SKM-1 (cell line): ENCODE data around the gene MT1F.
"Not testable (repeated sequence)": the region's sequence is repeated elsewhere in the genome, so short reads cannot be mapped to it uniquely, and the experiment has no call there.

Source experiments
- DNase-seq: peaks from one replicate; lab custom pipeline; 2025; ENCODE audit not compliant: unreplicated experiment; lab: John Stamatoyannopoulos, UW

MT1F gene

DNA sequence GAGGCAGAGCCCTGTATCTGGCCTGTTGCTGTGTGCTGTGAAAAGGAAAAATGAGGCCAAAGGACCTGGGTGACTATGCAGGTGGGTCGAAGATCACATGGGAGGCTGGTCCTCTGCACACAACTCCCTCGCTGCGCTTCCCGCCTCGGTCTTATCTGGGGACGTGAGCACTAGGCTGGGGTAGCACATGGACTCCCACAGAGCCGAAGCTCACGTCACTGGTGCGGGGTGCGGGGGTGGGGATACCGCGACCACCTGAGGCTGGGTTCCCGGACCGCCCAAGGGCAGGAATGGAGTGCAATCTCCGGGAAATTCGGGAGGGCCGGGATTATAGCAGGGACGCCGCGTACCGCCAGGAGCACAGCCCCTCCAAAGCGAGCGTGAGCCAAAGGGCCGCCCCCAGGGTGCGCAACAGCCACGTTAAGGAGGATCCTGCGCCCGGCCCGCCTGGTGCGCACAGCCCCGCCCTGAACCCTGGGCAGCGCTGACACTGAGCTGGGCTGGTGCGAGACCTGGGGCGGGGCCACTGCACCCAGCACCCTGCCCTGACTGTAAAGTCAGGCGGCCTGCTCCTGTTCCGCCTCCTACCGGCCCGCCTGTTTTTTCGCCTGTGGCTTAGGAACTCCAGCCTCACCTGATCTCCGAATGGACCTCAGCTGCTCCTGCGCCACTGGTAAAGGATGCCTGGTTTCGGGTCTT, 14.5 kb upstream of the MT1F start:
- DNase-seq = no peak

GRCh38 chr16:56643833-56644232, 13.9 kb upstream of the MT1F start:
- no peak for DNase-seq

- DNase-seq = no peak
Observed at GRCh38 chr16:56645311-56645710, 12.4 kb upstream of the MT1F start.

GRCh38 chr16:56645838-56646237, 11.9 kb upstream of the MT1F start:
- DNase-seq = no peak

DNA sequence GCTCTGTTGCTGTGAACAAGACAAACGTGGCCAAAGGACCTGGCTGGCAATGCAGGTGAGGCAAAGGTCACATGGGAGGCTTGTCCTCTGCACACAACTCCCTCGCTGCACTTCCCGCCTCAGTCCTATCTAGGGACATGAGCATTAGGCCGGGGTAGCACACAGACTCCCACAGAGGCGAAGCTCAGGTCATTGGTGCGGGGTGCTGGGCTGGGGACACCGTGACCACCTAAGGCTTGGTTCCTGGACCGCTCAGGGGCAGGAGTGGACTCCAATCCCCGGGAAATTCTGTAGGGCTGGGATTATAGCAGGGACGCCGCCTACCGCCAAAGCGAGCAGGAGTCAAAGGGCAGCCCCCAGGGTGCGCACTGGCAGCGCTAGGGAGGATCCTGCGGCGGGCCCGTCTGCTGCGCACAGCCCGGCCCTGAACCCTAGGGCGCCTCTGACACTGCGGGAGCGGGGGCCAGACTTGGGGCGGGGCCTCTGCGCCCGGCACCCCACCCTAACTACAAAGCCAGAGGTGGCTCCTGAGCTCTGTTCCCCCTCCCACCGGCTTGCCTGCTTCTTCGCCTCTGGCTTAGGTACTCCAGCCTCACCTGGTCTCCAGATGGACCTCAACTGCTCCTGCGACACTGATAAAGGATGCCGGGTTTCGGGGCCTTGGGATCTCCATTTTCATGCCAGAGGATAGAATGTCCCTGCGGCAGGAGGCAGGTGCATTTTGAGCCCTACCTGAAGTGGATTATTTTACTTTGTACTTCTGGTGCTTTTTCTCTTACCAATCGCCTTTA, 9.9 kb upstream of the MT1F start:
- DNase-seq = no peak

DNA sequence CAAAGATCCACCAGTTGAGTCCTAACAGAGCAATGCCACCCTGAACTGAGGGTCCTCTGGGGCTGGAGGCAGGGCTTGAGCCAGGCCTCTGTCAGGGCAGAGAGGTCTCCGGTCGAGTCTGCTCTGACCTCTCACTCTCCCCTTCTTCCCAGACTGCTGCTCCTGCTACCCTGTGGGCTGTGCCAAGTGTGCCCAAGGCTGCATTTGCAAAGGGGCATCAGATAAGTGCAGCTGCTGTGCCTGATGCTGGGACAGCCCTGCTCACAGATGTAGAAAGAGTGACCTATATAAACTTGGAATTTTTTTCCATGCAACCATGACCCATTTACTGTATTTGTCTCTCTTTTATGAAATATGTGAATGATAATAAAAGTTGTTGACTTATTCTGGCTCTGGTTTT, 8.5 kb upstream of the MT1F start:
- DNase-seq = no peak

- DNase-seq = no peak
Observed at GRCh38 chr16:56649820-56650219, 7.9 kb upstream of the MT1F start.

DNA sequence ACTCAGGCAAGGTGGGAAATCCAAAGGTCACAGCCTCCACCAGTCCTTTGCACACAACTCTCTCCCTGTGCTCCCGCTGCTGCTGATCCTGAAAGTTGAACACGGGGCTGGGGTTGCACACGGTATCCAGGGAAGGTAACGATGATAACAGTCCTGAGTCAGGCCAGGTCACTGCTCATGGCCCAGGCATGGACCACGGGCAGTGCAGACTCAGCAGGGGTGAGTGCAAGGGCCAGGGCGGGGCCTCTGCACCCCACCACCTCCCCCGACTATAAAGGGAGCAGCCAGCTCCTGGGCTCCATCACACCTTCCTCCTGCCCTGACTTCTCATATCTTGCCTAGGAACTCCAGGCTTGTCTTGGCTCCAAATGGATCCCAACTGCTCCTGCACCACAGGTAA, 6.2 kb upstream of the MT1F start, which contains the start of gene MT1B:
Gene MT1B (plus strand): TSS at position 301 of the 400 bp plus-strand sequence. CDS start 68 bp downstream, at position 369.
- DNase-seq = no peak

- DNase-seq = no peak
Observed at GRCh38 chr16:56652600-56652999, 5.2 kb upstream of the MT1F start.

DNA sequence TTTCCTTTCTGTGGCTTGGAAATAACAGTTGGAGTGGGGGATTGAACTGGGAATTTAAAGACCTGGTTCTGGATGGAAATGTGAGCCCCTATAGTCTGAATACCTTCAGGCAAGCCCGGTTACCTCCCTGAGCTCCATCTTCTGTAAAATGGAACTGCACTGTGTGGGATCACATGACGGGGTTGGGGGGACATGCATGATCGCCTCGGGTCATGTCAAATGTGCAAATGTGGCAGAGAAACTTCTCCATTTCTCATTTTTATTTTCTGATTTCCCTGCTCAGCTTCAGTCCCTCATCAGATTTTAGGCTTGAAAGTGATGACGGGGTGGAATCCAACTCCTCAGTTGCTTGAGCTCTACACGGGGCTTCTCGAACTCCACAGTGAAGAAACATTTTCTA, 4.5 kb upstream of the MT1F start:
- no peak for DNase-seq

DNA sequence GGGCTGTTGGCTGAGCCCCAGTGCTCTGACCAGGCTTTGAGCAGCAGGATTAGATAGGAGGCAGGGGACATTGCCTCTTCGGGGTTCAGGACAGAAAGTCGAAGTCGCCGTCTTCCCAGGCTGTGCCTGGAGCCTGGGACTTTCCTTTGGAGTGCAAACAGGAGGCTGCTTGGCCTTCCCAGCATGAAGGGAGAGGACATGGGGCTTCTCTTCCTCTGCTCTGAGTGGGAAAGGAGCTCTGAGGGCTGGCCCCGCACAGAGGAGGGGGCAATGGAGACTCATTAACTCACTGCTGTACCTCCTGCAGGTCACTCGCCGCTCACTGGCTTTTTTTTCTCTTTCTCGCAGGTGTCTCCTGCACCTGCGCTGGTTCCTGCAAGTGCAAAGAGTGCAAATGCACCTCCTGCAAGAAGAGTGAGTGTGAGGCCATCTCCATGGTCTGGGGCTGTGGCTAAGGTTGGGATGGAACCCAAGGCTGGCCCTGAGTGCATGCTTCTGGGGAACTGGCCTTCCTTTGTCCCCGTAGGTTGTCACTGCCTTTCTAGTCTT, 642 bp downstream of the MT1F start:
- DNase-seq = no peak

DNA sequence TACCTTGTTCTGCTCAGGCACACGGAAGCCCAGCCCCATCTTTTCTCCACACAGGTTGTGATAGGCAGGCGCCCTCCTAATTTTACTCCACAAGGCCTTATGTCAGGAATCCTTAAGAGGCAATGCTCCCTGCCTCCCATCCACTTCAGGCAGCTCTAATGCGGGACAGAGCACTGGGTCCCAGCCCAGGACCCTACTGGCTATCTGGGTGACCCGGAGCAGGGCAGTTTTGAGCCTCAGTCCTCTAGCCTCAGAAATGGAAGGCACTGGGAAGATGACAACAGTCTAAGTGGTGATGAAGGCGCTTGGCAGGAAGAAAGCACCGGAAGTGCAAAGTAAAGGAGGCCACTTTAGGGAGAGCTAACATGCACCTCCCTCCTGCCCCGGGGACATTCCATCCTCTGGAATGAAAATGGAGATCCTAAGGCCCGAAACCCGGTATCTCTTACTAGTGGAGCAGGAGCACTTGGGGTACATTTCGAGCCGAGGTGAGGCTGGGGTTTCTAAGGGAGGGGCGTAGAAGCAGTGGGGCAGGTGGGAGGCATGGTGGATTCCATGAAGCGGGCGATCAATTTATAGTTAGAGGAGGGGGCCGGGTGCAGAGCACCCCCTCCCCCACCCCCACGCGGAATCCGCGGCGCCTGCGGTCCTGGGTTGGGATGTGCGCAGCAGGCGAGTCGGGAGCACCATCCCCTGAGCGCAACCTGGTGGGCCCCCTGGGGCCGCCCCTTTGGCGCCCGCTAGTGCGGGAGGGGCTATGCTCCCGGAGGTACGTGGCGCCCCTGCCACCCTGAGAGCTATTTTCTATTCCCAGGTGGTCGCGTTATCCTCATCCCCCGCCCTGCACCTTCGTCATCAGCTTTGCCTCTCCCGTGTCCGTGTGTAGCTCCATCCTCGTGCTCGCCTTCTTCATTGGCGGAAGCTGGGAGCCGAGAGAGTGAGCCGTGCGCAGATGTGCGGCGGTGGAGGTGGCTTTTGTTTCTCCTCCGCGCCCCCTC, 4.9 kb downstream of the MT1F start:
- DNase-seq = no peak

DNA sequence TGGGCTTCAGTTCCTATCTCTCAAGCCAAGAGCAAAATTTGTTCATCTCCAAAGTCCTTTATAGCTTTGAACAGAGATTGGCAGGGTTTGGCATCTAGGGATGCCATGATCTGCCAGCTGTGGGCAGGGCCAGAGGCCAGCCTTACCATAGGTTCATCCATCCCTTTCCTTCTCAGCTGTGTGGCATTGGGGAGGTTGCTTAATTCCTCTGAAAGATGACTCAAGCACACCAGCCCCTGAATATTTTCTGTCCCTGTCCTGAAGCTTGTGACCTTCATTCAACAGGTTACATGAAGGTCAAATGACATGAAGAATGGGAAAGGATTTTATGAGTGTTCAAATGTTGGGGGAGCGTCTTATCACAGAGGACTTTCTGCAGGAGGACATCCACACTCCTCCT, 6.7 kb downstream of the MT1F start:
- no peak for DNase-seq

DNA sequence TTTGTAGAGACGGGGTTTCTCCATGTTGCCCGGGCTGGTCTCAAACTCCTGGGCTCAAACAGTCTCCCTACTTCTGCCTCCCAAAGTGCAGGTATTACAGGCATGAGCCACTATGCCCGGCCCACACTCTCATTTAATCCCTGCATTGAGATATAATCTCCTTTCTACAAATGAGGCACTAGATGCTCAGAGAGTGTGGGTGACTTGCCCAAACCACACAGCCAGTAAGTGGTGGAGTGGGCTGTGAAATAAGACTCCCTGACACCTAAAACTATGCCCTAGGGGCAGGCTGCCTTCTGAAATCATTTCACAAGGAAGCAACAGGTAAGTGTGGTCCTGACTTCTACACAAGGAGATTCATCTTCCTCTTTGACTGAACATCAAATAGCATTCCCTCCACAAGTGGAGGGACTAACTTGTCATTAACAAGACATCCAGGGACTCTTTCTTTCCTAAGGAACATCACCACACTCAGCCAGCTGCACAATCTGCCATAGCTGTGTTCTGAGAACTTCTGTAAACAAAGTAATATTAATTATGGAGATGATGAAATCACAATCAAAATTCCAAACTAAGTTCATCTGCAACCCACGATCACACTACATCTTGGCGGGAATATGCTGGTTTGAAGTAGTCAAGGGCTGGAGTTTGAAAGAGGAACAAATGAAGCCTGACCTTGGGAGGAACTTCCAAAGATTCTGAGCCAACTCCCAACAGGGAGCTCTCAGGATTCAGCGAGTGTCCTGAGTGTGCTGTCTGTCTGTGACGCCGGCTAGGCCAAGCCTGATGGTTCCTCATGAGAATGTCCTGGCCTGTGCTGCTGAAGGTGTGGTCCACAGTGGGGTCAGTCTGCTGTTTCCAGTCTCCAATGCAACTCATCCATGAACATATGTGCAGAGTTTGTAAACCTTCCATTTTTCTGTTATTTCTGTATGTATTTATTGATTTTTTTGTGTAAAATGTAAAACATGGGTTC, 7.8 kb downstream of the MT1F start:
- DNase-seq = not testable (repeated sequence)

DNA sequence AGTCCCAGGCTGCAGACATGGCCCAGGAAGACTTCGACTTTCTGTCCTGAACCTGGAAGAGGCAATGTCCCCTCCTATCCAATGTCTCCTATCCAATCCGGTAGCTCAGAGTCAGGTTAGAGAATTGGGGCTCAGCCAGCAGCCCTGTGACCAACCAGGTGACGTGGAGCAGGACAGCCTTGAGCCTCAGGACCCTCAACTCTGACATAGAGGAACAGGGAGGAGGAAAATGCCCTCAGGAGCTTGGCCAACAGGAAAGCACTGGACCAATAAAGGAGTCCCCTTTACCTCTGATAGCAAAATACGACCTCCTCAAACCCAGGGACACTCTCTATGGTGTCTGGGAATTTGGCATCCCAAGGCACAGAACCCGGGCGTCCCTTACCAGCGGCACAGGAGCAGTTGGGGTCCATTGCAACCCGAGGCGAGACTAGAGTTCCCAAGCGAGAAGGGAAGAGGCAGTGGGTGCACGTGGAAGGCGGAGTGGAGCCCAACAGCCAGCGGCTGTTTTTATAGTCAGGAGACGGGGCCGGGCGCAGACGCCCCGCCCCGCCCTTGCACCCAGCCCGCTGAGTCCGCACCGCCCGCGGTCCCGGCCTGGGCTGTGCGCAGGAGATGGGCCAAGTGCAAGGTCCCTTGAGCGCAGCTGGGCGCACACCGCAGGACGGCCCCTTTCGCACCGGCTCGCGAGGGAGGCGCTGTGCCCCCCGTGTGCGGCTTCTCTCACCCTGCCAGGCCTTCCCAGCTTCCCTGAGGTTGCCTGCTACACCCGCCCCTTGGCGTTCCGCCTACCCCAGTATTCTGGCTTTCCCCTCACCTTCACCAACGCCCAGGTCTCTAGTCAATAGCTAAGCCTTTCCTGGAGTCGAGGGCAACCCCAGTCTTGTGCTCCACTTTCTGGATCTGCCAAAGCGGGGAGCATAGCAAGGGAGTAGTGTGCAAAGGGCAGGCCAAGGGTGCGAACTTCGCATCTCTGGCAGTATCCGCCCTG, 10.1 kb downstream of the MT1F start, which contains the start of gene MT1G:
Gene MT1G (minus strand): TSS at position 485 of the 991 bp plus-strand sequence. CDS start 72 bp downstream, at position 413.
- no peak for DNase-seq

DNA sequence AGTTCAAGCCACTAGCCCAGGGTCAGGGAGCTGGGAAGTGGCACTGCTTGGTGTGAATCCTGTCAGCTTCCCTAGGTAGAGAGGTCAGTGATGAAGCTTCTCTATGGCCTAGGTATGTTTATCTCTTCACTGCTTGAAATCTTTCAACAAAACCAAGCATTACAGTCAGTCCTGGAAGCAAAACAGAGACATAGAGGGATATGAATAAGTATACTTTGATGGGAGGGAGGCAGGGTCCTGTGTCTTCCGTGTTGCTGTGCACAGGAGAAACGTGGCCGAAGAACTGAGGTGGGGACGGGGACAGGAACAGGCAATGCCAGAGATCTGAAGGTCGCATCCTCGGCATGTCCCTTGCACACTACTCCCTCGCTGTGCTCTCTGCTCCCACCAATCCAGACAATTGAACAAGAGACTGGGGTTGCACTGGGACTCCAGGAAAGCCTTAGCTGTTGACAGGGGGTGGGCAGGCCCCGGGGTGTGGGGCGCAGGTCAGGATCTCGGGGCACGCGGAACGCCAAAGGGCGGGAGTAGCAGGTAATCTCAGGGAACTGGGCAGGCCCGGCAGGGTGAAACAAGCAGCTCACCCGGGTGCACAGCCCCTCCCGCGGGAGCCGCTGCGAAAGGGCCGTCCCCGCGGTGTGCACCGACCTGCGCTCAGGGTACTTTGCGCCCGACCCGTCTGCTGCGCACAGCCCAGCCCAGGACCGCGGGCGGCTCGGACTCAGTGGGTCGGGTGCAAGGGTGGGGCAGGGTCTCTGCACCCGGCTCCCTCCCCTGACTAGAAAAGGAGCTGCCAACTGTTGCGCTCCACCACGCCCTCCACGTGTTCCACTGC, 11.5 kb downstream of the MT1F start, which contains the start of gene MT1H:
Gene MT1H (plus strand): TSS at position 810 of the 835 bp plus-strand sequence. CDS start 71 bp downstream, outside the sequence.
- no peak for DNase-seq

- DNase-seq = no peak
Observed at GRCh38 chr16:56669840-56670619, 12.3 kb downstream of the MT1F start.
